SW 1271 (cell line): ENCODE results near the gene R3HDM1.
"Not testable (repeated sequence)": the region's sequence is repeated elsewhere in the genome, so short reads cannot be mapped to it uniquely, and the experiment has no call there.

Experiments
- DNase-seq, 2 experiments: peaks; one replicate each; lab custom pipeline; 2025; lab: John Stamatoyannopoulos, UW

R3HDM1 gene

DNA sequence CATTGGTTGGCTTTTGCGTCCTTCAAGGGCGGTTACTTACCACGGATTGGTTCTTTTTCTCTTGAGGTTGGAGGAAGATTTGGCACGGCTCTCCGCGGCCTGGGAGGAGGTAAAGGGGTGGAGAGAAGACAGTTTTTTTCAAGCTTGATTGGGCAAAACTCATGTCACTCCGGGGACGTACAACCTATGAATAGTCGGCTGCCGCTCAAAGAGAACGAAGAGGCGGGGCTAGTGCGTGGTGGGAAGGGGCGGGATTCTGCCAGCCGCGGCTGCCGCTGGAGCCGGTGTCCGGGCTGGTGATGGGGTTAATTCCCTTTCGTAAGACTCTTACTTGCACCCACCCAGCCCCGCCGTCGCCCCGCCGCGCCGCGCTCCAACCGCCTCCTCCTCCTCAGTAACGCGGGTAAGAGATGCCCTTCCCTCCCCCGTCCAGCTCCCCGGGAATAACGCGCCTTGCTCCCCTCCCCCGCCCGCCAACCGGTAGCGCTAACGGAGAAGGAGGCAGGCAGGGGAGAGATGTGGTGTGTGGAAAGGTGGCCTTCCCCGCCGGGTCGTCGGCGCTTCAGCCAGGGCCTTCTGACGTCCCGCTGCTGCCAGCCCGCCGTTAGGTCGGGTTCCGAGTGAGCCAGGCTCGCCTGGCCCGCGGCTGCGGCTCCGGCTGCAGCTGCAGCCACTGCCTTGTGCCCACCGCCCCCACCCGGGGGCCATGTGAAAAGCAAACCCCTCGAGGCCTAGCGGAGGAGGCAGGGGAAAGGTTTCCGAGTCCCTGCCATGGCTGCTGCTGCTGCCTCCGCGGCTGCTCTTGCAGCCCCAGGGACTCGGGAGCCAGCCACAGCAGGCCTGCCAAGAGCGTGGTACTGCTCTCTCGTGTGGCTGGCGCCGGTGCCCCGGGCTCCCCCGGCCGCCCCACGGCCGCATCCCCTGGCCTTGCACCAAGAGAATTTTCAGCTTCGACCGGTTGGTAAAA is at the start of gene R3HDM1:
Gene R3HDM1 (plus strand): TSS at position 254 of the 967 bp plus-strand sequence. CDS start 73,362 bp downstream, outside the sequence.
- peak; percentile 98 to 100 for DNase-seq

DNA sequence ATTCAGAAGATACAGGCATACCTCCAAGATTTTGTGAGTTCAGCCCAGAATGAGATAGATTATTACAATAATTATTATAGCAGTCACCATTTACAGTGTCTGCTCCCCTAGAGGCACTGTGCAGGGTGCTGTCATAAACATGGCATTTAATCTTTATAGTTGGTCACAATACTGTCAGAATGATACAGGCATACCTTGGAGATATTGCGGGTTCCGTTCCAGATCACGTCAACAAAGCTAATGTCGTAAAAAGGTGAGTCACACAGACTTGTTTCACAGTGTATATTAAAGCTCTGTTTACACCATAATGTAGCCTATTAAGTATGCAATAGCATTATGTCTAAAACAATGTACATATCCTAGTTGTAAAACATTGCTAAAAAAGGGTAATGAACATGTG is 45.8 kb upstream of the R3HDM1 start:
- no peak for DNase-seq

DNA sequence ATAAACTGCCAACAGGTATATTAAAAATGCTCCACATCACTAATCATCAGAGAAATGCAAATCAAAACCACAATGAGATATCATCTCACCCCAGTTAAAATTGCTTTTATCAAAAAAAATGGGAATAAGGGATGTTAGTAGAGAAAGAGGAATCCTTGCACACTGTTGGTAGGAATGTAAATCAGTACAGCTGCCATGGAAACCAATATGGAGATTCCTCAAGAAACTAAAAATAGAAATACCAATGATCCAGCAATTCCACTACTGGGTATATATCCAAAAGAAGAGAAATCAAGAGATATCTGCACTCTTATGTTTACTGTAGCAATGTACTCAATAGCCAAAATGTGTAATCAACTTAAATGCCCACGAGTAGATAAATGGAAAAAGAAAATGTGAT is 40.9 kb upstream of the R3HDM1 start:
- DNase-seq, result no peak

DNA sequence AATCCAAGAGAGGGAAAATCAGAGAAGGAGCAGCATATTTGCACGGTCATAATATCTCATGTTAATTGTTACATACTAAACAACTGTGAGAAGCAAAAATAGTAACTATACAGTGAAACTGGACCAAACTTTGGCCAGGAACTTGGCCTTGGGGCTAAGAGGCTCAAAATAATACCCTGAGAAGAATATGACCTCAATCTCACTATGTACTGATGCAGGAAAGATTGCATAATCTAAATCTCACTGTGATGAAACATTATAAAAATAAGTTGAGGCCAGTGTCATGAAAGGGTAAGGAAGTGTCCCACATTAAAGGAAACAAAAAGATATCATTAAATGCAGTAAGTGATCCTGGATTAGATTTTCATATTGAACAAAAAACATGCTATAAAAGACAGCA is 36.8 kb upstream of the R3HDM1 start:
- DNase-seq, result no peak

DNA sequence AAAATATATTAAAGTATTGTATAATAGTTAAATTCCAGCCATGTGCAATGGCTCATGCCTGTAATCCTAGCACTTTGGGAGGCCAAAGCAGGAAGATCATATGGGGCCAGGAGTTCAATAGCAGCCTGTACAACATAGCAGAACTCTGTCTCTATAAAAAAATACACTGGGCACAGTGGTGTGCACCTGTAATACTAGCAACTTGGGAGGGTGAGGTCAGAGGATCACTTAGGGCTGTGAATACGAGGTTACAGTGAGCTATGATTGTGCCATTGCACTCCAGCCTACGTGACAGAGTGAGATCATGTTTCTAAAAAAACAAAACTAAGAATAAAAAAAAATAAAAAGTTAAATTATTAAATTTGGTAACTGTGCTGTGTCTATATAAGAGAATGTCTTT is 36.4 kb upstream of the R3HDM1 start:
- DNase-seq, result no peak

DNA sequence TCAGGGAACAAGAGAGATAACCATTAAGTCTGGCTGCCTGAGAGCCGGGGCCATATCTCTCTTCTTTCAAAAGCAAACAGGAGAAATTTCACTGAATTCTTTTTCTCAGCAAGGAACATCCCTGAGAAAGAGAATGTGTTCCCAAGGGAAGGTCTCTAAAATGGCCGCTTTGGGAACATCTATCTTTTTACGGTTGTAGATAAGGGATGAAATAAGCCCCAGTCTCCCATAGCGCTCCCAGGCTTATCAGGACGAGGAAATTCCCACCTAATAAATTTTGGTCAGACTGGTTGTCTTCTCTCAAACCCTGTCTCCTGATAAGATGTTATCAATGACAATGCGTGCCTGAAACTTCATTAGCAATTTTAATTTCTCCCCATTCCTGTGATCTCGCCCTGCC is 32.7 kb upstream of the R3HDM1 start:
- not testable (repeated sequence) for DNase-seq

DNA sequence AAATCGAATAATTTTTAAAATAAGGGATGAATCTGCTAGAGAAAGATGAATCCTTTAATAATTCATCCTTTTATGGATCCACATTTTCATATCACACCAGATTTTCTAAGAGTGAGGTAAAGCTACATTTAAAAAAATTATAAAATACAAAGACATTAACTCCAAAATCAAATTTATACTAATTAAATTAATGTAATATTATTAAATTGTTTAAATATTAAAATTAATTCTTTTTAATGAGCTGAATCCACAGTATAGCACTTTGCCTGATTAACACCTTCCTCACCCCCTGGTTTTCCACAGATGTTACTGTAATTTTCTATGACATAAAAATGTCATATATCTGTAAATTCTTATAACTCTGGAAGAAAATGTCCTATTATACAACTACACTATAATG is 26.5 kb upstream of the R3HDM1 start:
- DNase-seq, result no peak

DNA sequence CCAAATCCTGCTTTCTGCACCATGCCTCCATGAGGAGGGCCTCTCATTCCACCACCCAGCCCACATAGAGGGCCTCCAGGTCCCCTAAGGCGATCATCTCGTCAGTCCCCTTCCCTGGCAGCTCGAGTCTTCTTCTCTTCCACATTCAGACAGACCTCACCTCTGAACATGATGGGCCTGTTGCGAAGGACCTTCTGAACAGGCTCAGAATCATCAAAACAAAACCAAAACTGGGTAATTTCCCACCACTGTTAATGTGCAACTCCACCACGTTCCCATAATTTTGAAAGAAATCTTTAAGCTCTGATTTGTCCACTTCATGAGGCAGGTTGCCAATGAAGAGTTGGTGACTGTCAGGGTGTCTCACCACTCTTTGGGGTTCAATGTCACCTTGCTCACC is 20.7 kb upstream of the R3HDM1 start:
- no peak for DNase-seq

DNA sequence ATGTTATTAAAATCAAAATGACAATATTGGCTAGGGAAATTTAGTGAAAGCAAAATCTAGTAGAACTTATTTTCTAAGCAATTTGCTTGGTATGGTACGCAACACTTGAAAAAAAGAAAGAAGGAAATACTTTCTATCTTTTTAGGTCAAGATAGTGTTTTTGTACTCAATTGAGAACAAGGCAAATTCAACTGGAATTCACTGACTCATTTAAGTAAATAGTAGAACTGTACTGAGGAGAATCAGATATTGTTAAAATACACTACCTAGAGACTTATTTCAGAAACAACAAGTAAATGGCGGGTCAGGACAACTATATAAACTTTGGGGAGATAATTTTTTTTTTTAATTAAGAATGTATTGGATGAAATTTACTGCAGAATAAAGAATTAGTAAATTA is 19.2 kb upstream of the R3HDM1 start:
- DNase-seq, result no peak

DNA sequence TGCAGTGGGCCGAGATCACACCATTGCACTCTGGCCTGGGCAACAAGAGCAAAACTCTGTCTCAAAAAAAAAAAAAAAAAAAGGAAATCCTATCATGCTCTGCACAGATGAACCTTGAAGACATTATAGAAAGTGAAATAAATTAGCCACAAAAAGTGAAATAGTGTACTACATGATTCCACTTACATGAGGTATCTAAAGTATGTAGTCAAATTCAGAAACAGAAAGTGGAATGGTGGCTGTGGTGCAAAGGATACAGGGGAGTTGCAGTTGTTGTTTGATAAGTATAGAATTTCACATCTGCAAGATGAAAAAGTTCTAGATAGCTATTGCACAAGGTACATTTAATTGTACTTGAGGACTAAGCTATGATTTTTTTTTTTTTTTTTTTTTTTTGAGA is 5.5 kb upstream of the R3HDM1 start:
- no peak for DNase-seq

DNA sequence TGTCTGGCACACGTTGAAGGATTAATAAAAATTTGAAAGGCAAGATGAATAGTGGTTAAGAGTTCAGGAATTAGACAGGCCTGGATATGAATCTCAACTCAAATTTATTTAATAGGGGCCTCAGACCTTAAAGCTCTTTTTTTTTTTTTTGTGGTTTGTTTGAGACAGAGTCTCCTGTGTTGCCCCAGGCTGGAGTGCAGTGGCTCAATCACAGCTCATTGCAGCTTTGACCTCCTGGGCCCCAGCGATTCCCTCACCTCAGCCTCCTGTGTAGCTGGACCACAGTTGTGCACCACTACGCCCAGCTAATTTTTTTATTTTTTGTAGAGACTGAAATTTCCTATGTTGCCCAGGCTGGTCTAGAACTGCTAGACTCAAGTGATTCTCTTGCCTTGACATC is 3.3 kb upstream of the R3HDM1 start:
- no peak for DNase-seq

DNA sequence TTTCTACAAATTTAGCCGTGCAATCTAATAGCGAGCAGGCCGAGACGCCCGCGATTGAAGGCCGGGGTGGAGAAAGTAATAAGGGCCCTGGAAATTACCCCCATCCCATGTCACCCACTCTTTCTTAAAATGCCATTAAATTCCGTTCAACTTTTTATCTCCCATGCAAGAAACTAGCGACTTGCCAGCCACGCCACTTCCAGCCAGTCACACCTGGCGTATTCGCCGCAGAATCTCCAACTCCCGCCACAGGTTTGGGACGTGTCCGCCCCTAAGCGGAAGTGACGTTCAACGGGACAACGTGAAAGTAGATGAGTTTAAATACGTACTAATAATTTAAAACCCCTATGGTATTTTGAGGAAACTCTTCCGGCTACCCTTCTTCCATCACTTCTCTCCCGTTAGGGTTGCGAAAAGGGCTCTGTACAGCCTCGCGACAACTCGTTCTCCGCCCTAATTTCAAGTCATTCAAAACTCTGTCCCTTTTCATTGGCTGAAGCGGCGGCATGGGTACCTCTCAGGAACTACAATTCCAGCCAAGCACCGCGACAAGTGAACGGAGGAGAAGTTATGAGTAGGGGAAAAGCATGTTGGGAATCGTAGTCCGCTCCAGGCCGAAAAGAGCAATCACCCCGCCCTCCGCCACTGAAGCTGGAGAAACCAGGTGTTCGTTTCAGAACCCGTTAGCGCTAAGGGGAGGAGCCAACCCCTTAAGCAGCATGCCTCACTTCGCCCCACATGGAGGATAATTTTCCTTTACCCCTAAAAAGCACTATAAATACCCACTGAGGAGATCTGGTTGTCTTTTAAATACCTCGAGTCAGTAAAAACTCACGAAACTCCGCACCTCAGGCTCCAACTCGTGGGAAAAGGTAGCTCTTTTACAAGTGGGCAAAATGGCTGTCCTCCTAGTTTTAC is 712 bp upstream of the R3HDM1 start, which contains the start of gene ZRANB3:
Gene ZRANB3 (minus strand): TSS at position 906 of the 918 bp plus-strand sequence.
- peak; percentile 95 to 99 for DNase-seq

DNA sequence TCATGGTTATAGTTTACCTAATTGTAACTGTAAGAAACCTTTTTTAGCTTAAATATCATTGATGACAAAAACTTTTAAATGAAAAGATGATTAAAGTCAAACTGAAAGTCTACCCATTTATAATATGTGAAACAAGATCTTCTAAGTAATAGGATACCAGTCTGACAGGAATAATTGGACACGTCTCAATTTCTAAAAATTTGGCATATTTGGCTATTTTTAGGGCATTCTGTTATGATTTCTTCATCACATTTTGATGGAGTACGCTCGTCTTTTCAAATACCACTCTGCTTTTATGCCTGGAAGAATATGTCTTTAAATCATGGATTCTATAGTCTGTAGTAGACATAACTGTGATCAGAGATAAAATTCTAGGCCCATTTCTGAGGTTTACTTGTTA is 1.3 kb downstream of the R3HDM1 start:
- DNase-seq, result no peak

DNA sequence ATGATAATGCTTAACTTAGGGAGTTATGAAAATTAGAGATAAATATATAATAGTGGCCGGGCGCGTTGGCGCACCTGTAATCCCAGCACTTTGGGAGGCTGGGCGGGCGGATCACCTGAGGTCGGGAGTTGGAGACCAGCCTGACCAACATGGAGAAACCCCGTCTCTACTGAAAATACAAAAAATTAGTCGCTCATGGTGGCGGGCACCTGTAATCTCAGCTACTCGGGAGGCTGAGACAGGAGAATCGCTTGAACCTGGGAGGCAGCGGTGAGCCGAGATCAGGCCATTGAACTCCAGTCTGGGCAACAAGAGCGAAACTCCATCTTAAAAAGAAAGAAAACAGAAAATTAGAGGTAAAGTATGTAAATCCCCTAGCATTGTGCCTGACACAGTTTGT is 2.3 kb downstream of the R3HDM1 start:
- DNase-seq, result not testable (repeated sequence)

DNA sequence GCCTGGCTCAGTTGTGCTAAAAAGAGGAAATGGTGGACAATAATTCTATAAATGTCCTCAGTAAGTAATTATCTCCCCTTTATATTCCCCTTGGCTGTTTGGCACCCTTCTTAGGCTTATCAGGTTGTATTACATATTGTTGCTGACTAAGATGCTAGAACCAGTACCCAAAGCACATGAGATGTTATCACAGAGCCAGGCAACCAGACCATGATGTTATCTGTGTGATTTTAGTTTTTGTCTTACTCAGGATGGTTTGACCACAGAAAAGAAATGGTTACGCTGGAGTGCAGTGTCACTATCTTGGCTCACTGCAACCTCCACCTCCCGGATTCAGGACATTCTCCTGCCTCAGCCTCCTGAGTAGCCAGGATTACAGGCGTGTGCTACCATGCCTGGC is 15.2 kb downstream of the R3HDM1 start:
- DNase-seq, result no peak

DNA sequence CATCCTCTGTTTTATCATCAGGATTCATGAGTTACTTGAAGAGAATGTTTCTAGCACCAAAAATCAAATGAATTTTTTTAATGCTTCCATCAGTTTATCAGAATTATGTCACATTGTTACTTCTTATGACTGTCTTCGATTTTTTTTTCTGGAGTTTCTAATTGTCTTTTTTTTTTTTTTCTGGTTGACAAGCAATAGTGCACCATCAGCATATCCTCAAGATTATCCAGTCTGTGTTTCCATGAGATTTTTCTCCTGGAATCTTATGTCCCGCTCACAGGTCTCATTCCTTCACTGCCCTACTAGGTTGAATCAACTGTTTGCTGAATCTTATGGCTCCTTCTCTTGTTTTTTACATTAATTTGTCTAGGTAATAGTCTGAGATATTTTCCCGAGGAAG is 16.0 kb downstream of the R3HDM1 start:
- no peak for DNase-seq

DNA sequence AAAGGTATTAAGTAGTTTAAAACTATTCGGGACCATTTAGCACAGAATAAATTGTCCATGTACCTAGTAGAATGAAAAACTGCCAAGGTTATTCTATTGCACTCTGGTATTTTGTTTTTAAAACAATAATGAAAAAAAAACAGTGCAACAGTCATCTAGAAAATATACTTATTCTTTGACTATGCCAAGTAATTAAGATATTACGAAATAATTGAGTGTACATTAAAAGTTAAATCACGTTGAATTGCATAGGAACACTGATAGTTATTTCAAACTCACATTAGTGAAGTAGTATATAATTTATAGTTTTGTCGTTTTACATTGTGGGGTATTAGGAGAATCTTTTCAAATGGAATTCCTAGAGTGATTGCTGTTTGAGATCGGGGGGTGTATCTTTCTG is 20.1 kb downstream of the R3HDM1 start:
- no peak for DNase-seq

DNA sequence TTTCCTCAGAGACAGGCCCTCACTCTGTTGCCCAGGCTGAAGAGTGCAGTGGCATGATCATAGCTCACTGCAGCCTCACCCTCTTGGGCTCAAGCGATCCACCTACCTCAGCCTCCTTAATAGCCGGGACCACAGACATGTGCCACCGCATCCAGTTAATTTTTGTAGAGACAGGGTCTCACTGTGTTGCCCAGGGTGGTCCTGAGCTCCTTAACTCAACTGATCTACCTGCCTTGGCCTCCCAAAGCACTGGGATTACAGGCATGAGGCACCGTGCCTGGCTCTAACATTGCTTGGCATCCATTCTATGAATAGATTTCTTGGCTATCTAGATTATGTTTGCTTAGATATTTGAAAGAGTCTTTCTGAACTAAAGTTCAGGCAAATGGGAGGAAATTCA is 21.6 kb downstream of the R3HDM1 start:
- DNase-seq, result no peak

DNA sequence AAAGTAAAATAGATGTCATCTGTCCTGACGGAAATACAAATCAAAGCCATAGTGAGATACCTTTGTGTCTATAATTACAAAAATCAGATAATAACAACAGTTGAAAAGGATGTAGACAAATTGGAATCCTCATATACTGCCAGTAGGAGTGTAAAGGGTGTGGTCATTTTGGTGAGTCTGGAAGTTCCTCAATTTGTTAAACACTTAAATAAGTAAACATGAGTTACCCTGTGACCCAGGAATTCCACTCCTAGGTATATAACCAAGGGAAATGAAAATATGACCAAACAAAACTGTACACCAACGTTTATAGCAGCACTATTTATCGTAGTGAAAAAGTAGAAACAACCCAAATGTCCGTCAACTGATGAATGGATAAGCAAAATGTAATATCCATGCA is 24.0 kb downstream of the R3HDM1 start:
- DNase-seq, result no peak

DNA sequence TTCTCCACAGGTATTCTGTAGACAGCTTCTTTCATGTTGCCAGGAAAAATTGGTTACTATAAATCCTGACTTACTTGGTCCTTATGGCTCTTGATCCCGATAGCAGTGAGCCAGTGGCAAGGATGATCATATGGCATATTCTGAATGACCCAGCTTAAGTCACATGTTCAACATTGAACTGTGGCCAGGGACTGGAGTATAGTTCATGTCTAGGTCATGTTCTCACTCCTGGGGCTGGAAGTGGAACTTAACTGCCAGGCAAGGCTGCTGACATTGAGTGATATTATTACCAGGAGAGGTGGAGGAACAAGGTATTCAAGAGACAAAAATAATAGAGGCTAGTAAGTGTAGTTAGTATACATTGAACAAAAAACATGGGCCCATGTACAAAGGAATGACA is 26.2 kb downstream of the R3HDM1 start:
- DNase-seq, result no peak

DNA sequence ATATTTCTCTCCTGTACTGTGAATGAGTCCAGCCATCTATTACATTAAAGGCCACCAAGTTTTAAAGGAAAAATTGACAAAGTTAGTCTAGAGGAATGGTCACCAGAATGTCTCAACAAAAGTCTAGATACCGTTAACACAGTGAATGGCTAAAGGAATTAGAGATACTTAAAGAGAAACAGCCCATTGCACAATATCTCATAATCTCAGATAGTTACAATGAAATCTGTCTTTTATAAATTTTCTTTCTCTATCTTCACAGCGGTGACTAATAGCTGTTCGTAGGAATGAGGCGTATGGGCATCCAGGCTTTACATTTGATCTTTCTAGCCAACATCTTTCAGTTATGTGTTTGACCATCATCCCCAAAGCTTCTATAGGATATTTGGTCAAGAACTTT is 30.6 kb downstream of the R3HDM1 start:
- no peak for DNase-seq

DNA sequence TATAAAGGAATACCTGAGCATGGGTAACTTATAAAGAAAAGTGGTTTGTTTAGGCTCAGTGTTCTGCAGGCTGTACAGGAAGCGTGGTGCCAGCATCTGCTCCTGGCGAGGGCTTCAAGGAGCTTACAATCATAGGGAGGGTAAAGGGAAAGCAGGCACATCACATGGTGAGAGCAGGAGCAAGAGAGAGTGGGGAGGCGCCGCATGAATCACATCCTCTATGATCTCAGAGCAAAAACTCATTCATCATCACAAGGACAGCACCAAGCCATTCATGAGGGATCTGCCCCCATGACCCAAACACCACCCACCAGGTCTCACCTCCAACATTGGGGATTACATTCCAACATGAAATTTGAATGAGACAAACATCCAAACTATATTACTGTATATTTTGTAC is 32.5 kb downstream of the R3HDM1 start:
- peak; percentile 27 to 29 for DNase-seq

DNA sequence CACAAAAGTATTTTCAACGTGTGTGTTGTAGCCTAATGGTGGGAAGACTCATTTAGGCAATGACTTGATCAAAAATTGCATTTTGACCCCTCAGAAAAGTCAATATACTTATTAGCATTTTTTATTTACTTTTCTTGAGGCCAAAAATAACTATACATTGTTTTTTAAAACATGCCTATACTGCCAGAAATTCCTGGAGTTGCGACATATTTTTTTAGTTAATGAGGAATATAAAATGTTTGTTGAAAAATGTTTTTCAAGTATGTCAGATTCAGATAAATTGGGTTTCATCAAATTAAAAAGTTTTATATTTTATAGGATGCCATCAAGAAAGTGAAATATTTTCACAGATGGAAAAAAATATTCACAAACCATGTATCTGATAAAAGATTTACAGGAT is 39.6 kb downstream of the R3HDM1 start:
- DNase-seq, result no peak
